Kasumi-1 (cell line): ENCODE data around the gene ABCC10.
"Not testable (repeated sequence)": the region's sequence is repeated elsewhere in the genome, so short reads cannot be mapped to it uniquely, and the experiment has no call there.

ENCODE experiments used
- DNase-seq, 2 experiments: peaks; one replicate each; lab custom pipeline; 2025; lab: John Stamatoyannopoulos, UW

ABCC10 gene

GRCh38 chr6:43427406-43428111, at the start of gene ABCC10:
Gene ABCC10 (plus strand): TSS chr6:43427541. CDS start chr6:43427979, 438 bp downstream.
- DNase-seq: peak; percentile 94 to 95

GRCh38 chr6:43377710-43378229, 49.6 kb upstream of the ABCC10 start:
- no peak for DNase-seq

- DNase-seq: no peak
Measured at GRCh38 chr6:43378631-43379030, 48.7 kb upstream of the ABCC10 start.

GRCh38 chr6:43380858-43381257, 46.5 kb upstream of the ABCC10 start:
- not testable (repeated sequence) for DNase-seq

GRCh38 chr6:43383021-43383667, 44.2 kb upstream of the ABCC10 start:
- DNase-seq: no peak

GRCh38 chr6:43386492-43386891, 40.8 kb upstream of the ABCC10 start:
- peak in 1 of 2 experiments; percentile 12 for DNase-seq

GRCh38 chr6:43389730-43390295, 37.5 kb upstream of the ABCC10 start:
- DNase-seq: no peak

- DNase-seq: not testable (repeated sequence)
Measured at GRCh38 chr6:43390753-43391439, 36.4 kb upstream of the ABCC10 start.

- DNase-seq: peak in 1 of 2 experiments; percentile 17
Measured at GRCh38 chr6:43391440-43392031, 35.8 kb upstream of the ABCC10 start.

- not testable (repeated sequence) for DNase-seq
Measured at GRCh38 chr6:43393133-43393532, 34.2 kb upstream of the ABCC10 start.

- peak; percentile 40 to 44 for DNase-seq
Measured at GRCh38 chr6:43393602-43394001, 33.7 kb upstream of the ABCC10 start.

- DNase-seq: no peak
Measured at GRCh38 chr6:43394982-43395381, 32.4 kb upstream of the ABCC10 start.

GRCh38 chr6:43395776-43396175, 31.6 kb upstream of the ABCC10 start:
- no peak for DNase-seq

GRCh38 chr6:43396408-43397149, 30.8 kb upstream of the ABCC10 start:
- no peak for DNase-seq

GRCh38 chr6:43399932-43400487, 27.3 kb upstream of the ABCC10 start:
- DNase-seq: no peak

GRCh38 chr6:43401730-43402129, 25.6 kb upstream of the ABCC10 start:
- no peak for DNase-seq

GRCh38 chr6:43402820-43403219, 24.5 kb upstream of the ABCC10 start:
- no peak for DNase-seq

- DNase-seq: no peak
Measured at GRCh38 chr6:43405354-43405753, 22.0 kb upstream of the ABCC10 start.

- DNase-seq: no peak
Measured at GRCh38 chr6:43407296-43407695, 20.0 kb upstream of the ABCC10 start.

GRCh38 chr6:43408259-43408658, 19.1 kb upstream of the ABCC10 start:
- DNase-seq: no peak

GRCh38 chr6:43410776-43411175, 16.6 kb upstream of the ABCC10 start:
- not testable (repeated sequence) for DNase-seq
